ENCODE measurements around the gene FOXC1.

Gene FOXC1

GRCh38 chr6:1593286-1593957 lies 16.3 kb upstream of the FOXC1 start:
- DNase-seq (ENCODE audit: low read depth), result no peak
- TF ChIP-seq CTCF (IDR thresholded peaks at IDR 0.05; ENCODE audit: low read depth, low read length, missing control alignments), result no peak
- H3K4me3 ChIP-seq (ENCODE audit: low read depth, low read length), result no peak overlapping the region
- in situ Hi-C loops (cut with HindIII; ENCODE audit: low sequenced_read_pairs), result no loop called here

GRCh38 chr6:1593958-1594314 lies 15.8 kb upstream of the FOXC1 start:
- in situ Hi-C loops (cut with HindIII; ENCODE audit: low sequenced_read_pairs), result no loop called here
- H3K4me3 ChIP-seq (ENCODE audit: low read depth, low read length), result no peak overlapping the region
- no peak for TF ChIP-seq CTCF (IDR thresholded peaks at IDR 0.05; ENCODE audit: low read depth, low read length, missing control alignments)
- no peak for DNase-seq (ENCODE audit: low read depth)

GRCh38 chr6:1594445-1595200 lies 15.1 kb upstream of the FOXC1 start:
- H3K4me3 ChIP-seq (ENCODE audit: low read depth, low read length), result no peak overlapping the region
- no peak for DNase-seq (ENCODE audit: low read depth)
- TF ChIP-seq CTCF (IDR thresholded peaks at IDR 0.05; ENCODE audit: low read depth, low read length, missing control alignments), result no peak
- in situ Hi-C loops (cut with HindIII; ENCODE audit: low sequenced_read_pairs), result no loop called here

GRCh38 chr6:1595271-1596087 lies 14.2 kb upstream of the FOXC1 start:
- TF ChIP-seq CTCF (IDR thresholded peaks at IDR 0.05; ENCODE audit: low read depth, low read length, missing control alignments), result no peak
- DNase-seq (ENCODE audit: low read depth), result no peak
- H3K4me3 ChIP-seq (ENCODE audit: low read depth, low read length), result no peak overlapping the region
- in situ Hi-C loops (cut with HindIII; ENCODE audit: low sequenced_read_pairs), result no loop called here

GRCh38 chr6:1596088-1596852 lies 13.4 kb upstream of the FOXC1 start:
- no peak overlapping the region for H3K4me3 ChIP-seq (ENCODE audit: low read depth, low read length)
- TF ChIP-seq CTCF (IDR thresholded peaks at IDR 0.05; ENCODE audit: low read depth, low read length, missing control alignments), result peak; percentile 96
- DNase-seq (ENCODE audit: low read depth), result no peak
- in situ Hi-C loops (cut with HindIII; ENCODE audit: low sequenced_read_pairs), result no loop called here

Data from astrocyte of the cerebellum (primary cell).